ENCODE results near the gene ACER3. TPM values are rescaled to one million over a fixed set of nuclear protein-coding genes. Genes with fewer than 3 reads are reported as not detected.

Gene ACER3
- total and polyA plus RNA-seq, 7 donors, result 5.6 to 13.2 (median 9.4) TPM

- Histone ChIP-seq H3K27ac (no peak overlapping the region), H3K27me3 (no peaks in the 10 kb centered on the region), H3K4me3 (no peak overlapping the region), H3K4me1 (no peaks in the 10 kb centered on the region), H3K9me3 (peaks cover 0 to 10% (median 3%) of the 10 kb centered on the region in 4 donors), H3K36me3 (no peaks in the 10 kb centered on the region)
- TF ChIP-seq CTCF (IDR thresholded peaks at IDR 0.05) (no peak), EP300 (IDR thresholded peaks at IDR 0.05) (no peak), POLR2AphosphoS5 (IDR thresholded peaks at IDR 0.05) (no peak), POLR2A (IDR thresholded peaks at IDR 0.05) (no peak)
- 94 to 98% methylated on average over 1 of the region's 1 CpG for WGBS, 2 donors
- DNase-seq, result no peak
- intact Hi-C loops (cut with DNase I), result no loop called here
Measured at GRCh38 chr11:76946223-76946622, 85.5 kb downstream of the ACER3 start.

- no peak overlapping the region for H3K27ac ChIP-seq
- peaks cover 0 to 10% (median 3%) of the 10 kb centered on the region in 4 donors for H3K9me3 ChIP-seq
- H3K4me1 ChIP-seq, result no peaks in the 10 kb centered on the region
- TF ChIP-seq POLR2A (IDR thresholded peaks at IDR 0.05) (no peak), EP300 (IDR thresholded peaks at IDR 0.05) (no peak), CTCF (IDR thresholded peaks at IDR 0.05) (no peak), POLR2AphosphoS5 (IDR thresholded peaks at IDR 0.05) (no peak)
- no peaks in the 10 kb centered on the region for H3K36me3 ChIP-seq
- no peak overlapping the region for H3K4me3 ChIP-seq
- 82 to 91% methylated on average over 1 of the region's 1 CpG for WGBS, 2 donors
- H3K27me3 ChIP-seq, result no peaks in the 10 kb centered on the region
- DNase-seq, result no peak
- intact Hi-C loops (cut with DNase I), result no loop called here
Measured at GRCh38 chr11:76947190-76947589, 86.5 kb downstream of the ACER3 start.

- Histone ChIP-seq H3K27ac (no peak overlapping the region), H3K27me3 (no peaks in the 10 kb centered on the region), H3K4me1 (no peaks in the 10 kb centered on the region), H3K4me3 (no peak overlapping the region), H3K9me3 (peaks cover 0 to 10% (median 3%) of the 10 kb centered on the region in 4 donors), H3K36me3 (no peaks in the 10 kb centered on the region)
- TF ChIP-seq CTCF (IDR thresholded peaks at IDR 0.05) (no peak), POLR2AphosphoS5 (IDR thresholded peaks at IDR 0.05) (no peak), POLR2A (IDR thresholded peaks at IDR 0.05) (no peak), EP300 (IDR thresholded peaks at IDR 0.05) (no peak)
- DNase-seq, result no peak
- intact Hi-C loops (cut with DNase I), result no loop called here
- 84 to 92% methylated on average over 3 of the region's 3 CpGs for WGBS, 2 donors
Measured at GRCh38 chr11:76947800-76948199, 87.1 kb downstream of the ACER3 start.

- TF ChIP-seq EP300 (IDR thresholded peaks at IDR 0.05) (no peak), POLR2A (IDR thresholded peaks at IDR 0.05) (no peak), POLR2AphosphoS5 (IDR thresholded peaks at IDR 0.05) (no peak), CTCF (IDR thresholded peaks at IDR 0.05) (no peak)
- DNase-seq, result no peak
- WGBS, 2 donors, result 85 to 89% methylated on average over 3 of the region's 3 CpGs
- Histone ChIP-seq H3K4me1 (no peaks in the 10 kb centered on the region), H3K27ac (no peak overlapping the region), H3K4me3 (no peak overlapping the region), H3K27me3 (no peaks in the 10 kb centered on the region), H3K36me3 (peaks cover 0 to 4% (median under 1%) of the 10 kb centered on the region in 4 donors), H3K9me3 (no peaks in the 10 kb centered on the region)
- intact Hi-C loops (cut with DNase I), result no loop called here
Measured at GRCh38 chr11:76955459-76956114, 94.9 kb downstream of the ACER3 start.

Measured in sigmoid colon (tissue), 7 donors.